IMR-90 (cell line): ENCODE results near the gene HEATR3. TPM values are rescaled to one million over a fixed set of nuclear protein-coding genes. Genes with fewer than 3 reads are reported as not detected.

Source experiments
- ATAC-seq: fragments of 200-7000 bp; cut with Tn5 transposase; 2 replicates; pipeline ENCODE4 v1.9.1; 2020; ENCODE audit warnings: low read depth, mild to moderate bottlenecking, moderate library complexity
- BruUV-seq: library from RNA; stranded (reverse); fragments of 400-500 nt; replicated peaks from 2 replicates; lab custom pipeline; 2021; lab: Mats Ljungman, UMichigan
- CTCF ChIA-PET: fragments of 300-600 bp; formaldehyde crosslinking; extraction: SDS; loops from one replicate; lab custom pipeline; 2021; ENCODE audit warnings: antibody characterized with exemption; lab: Yijun Ruan, JAX
- POLR2A ChIA-PET: fragments of 300-600 bp; sonication (Branson Sonifier 250); formaldehyde crosslinking; loops from one replicate; lab custom pipeline; 2022; ENCODE audit warnings: antibody characterized with exemption; ENCODE audit not compliant: unreplicated experiment; lab: Charles Lee
- DNase-seq: peaks from one replicate; pipeline ENCODE4 v3.0.0; 2013
- H2AFZ ChIP-seq: replicated peaks from 2 replicates; pipeline ENCODE3; 2013; ENCODE audit warnings: low read length, mild to moderate bottlenecking; ENCODE audit not compliant: poor library complexity
- H2AK5ac ChIP-seq: 2 replicates; pipeline ENCODE4 v1.6.1; 2013; ENCODE audit warnings: low read depth, low read length, inconsistent platforms
- H2AK9ac ChIP-seq: replicated peaks from 2 replicates; pipeline ENCODE3; 2013; ENCODE audit warnings: mild to moderate bottlenecking, low read depth, low read length, moderate library complexity; ENCODE audit not compliant: poor library complexity
- H2BK120ac ChIP-seq: 2 replicates; pipeline ENCODE4 v1.6.1; 2013; ENCODE audit warnings: low read depth, low read length, inconsistent platforms
- H2BK15ac ChIP-seq: 3 replicates; pipeline ENCODE4 v1.6.1; 2013; ENCODE audit warnings: low read depth, low read length, inconsistent platforms
- H2BK20ac ChIP-seq: 2 replicates; pipeline ENCODE4 v1.6.1; 2013; ENCODE audit warnings: low read depth, mild to moderate bottlenecking, inconsistent platforms, low read length, moderate library complexity
- H2BK5ac ChIP-seq: 2 replicates; pipeline ENCODE4 v1.6.1; 2013; ENCODE audit warnings: mild to moderate bottlenecking, low read depth, low read length, inconsistent platforms; ENCODE audit not compliant: poor library complexity, severe bottlenecking
- H3K14ac ChIP-seq: replicated peaks from 2 replicates; pipeline ENCODE4 v1.6.1; 2013; ENCODE audit warnings: low read depth, low read length, inconsistent platforms
- H3K18ac ChIP-seq: 2 replicates; pipeline ENCODE4 v1.6.1; 2013; ENCODE audit warnings: low read depth, low read length, control low read depth
- H3K23ac ChIP-seq: 2 replicates; pipeline ENCODE4 v1.6.1; 2013; ENCODE audit warnings: low read depth, low read length, inconsistent platforms
- H3K27ac ChIP-seq: 2 replicates; pipeline ENCODE4 v1.5.1; 2013; ENCODE audit warnings: mild to moderate bottlenecking, control low read depth, low read length; ENCODE audit not compliant: insufficient read depth
- H3K27me3 ChIP-seq: 2 replicates; pipeline ENCODE4 v1.6.1; 2013; ENCODE audit warnings: low read length; ENCODE audit not compliant: control insufficient read depth, insufficient read depth
- H3K36me3 ChIP-seq: 2 replicates; pipeline ENCODE4 v1.6.1; 2013; ENCODE audit warnings: low read length, mixed read lengths; ENCODE audit not compliant: control insufficient read depth, insufficient read depth
- H3K4ac ChIP-seq: 2 replicates; pipeline ENCODE4 v1.6.1; 2013; ENCODE audit warnings: low read depth, low read length, inconsistent platforms
- H3K4me1 ChIP-seq: 2 replicates; pipeline ENCODE4 v1.6.1; 2013; ENCODE audit warnings: low read length, mixed read lengths; ENCODE audit not compliant: control insufficient read depth, insufficient read depth
- H3K4me2 ChIP-seq: 2 replicates; pipeline ENCODE4 v1.6.1; 2013; ENCODE audit warnings: low read depth, mild to moderate bottlenecking, control low read depth, low read length, moderate library complexity
- H3K4me3 ChIP-seq: 2 replicates; pipeline ENCODE4 v1.5.1; 2013; ENCODE audit warnings: low read depth, mild to moderate bottlenecking, control low read depth, low read length, moderate library complexity; ENCODE audit not compliant: insufficient read depth
- H3K56ac ChIP-seq: 2 replicates; pipeline ENCODE4 v1.6.1; 2013; ENCODE audit warnings: low read length, inconsistent platforms; ENCODE audit not compliant: insufficient read depth; ENCODE audit errors: extremely low read depth
- H3K79me1 ChIP-seq, 2 experiments: 2 replicates each; pipeline ENCODE4 v1.6.1; 2013; ENCODE audit warnings: low read length in 2 of 2, inconsistent platforms in 1 of 2, low read depth in 1 of 2
- H3K9ac ChIP-seq: 2 replicates; pipeline ENCODE4 v1.6.1; 2013; ENCODE audit warnings: low read depth, low read length, control low read depth
- H3K9me1 ChIP-seq: 2 replicates; pipeline ENCODE4 v1.6.1; 2013; ENCODE audit warnings: low read length, inconsistent platforms; ENCODE audit not compliant: insufficient read depth
- H3K9me3 ChIP-seq: 2 replicates; pipeline ENCODE4 v1.6.1; 2013; ENCODE audit warnings: low read length; ENCODE audit not compliant: control insufficient read depth, insufficient read depth
- H4K20me1 ChIP-seq: 2 replicates; pipeline ENCODE4 v1.6.1; 2013; ENCODE audit warnings: low read length, inconsistent platforms; ENCODE audit not compliant: insufficient read depth
- H4K5ac ChIP-seq: 2 replicates; pipeline ENCODE4 v1.6.1; 2013; ENCODE audit warnings: mild to moderate bottlenecking, low read depth, low read length, control low read depth
- H4K8ac ChIP-seq, 2 experiments: 2 replicates each; pipeline ENCODE4 v1.6.1; 2013; ENCODE audit warnings: low read depth in 2 of 2, low read length in 2 of 2, control low read depth in 1 of 2, inconsistent platforms in 1 of 2
- H4K91ac ChIP-seq: 2 replicates; pipeline ENCODE4 v1.6.1; 2013; ENCODE audit warnings: low read depth, low read length, inconsistent platforms; ENCODE audit not compliant: insufficient read depth
- CEBPB ChIP-seq: IDR thresholded peaks from 2 replicates; pipeline ENCODE4 v1.6.1; 2012; ENCODE audit warnings: low read depth, low read length, improper control_type of control experiment
- CHD1 ChIP-seq: IDR thresholded peaks from 2 replicates; pipeline ENCODE4 v1.6.1; 2012; ENCODE audit warnings: low read depth, low read length, improper control_type of control experiment
- MXI1 ChIP-seq: IDR thresholded peaks from 2 replicates; pipeline ENCODE4 v1.6.1; 2012; ENCODE audit warnings: low read depth, mild to moderate bottlenecking, low read length, moderate library complexity, borderline replicate concordance
- NFE2L2 ChIP-seq: fragments of 150-350 bp; IDR thresholded peaks from 2 replicates; pipeline ENCODE4 v1.6.1; 2016; ENCODE audit warnings: low read depth, mild to moderate bottlenecking, low read length
- POLR2A ChIP-seq: IDR thresholded peaks from 2 replicates; pipeline ENCODE4 v1.6.1; 2012; ENCODE audit warnings: mild to moderate bottlenecking, low read depth, low read length
- RCOR1 ChIP-seq: IDR thresholded peaks from 2 replicates; pipeline ENCODE4 v1.6.1; 2012; ENCODE audit warnings: mild to moderate bottlenecking, low read length, improper control_type of control experiment; ENCODE audit not compliant: insufficient replicate concordance
- RFX5 ChIP-seq: IDR thresholded peaks from 2 replicates; pipeline ENCODE4 v1.8.0; 2012; ENCODE audit warnings: low read depth, mild to moderate bottlenecking, low read length, moderate library complexity
- WGBS, 2 experiments: methylation state at CpG; one replicate each; pipeline versions ENCODE4 v1.1.5 to v1.1.7; 2013; ENCODE audit warnings: missing lambda C conversion rate in 2 of 2; ENCODE audit not compliant: insufficient read length in 1 of 2; ENCODE audit errors: extremely low coverage in 2 of 2; 5-methylcytosine and 5-hydroxymethylcytosine counted together
- dilution Hi-C: fragments of 300-500 bp; cut with HindIII; formaldehyde crosslinking; loops from one replicate; pipeline ENCODE4 v1.14.3; 2018; ENCODE audit warnings: low sequenced_read_pairs; ENCODE audit not compliant: unreplicated experiment
- in situ Hi-C: fragments of 300-500 bp; cut with MboI; formaldehyde crosslinking; loops from 3 replicates; pipeline ENCODE4 v1.14.3; 2019; ENCODE audit warnings: low sequenced_read_pairs, inconsistent platforms, mixed read lengths
- intact Hi-C: fragments of 100-400 bp; cut with micrococcal nuclease; formaldehyde crosslinking; loops from 2 replicates; pipeline ENCODE4 v1.10.0; 2022
- polyA plus RNA-seq, 3 experiments: library from polyadenylated mRNA; depleted of rRNA; stranded (reverse); fragments of >200 nt; gene quantifications; 2 replicates each; pipeline ENCODE4 v1.2.3, GENCODE V29; 2012; ENCODE audit warnings: low replicate concordance in 1 of 3
- total RNA-seq: library from RNA; depleted of rRNA; stranded (reverse); fragments of >200 nt; gene quantifications from 2 replicates; pipeline ENCODE4 v1.2.3, GENCODE V29; 2012

Gene HEATR3
- total and polyA plus RNA-seq, 2 of the 4 experiments (the other 2 are of a cell fraction): 9.4 to 21.1 TPM

- Histone ChIP-seq H3K27ac (no peak overlapping the region), H3K79me1 (peaks cover 0 to 2% of the 10 kb centered on the region in 2 experiments; a peak in 1 of 4 replicates), H2AK5ac (no peak overlapping the region), H3K4me1 (no peaks in the 10 kb centered on the region), H4K8ac (no peak overlapping the region), H3K9me3 (no peaks in the 10 kb centered on the region), H3K4me3 (no peak overlapping the region), H2BK20ac (no peak overlapping the region), H2BK5ac (no peak overlapping the region), H2BK15ac (no peak overlapping the region), H3K9me1 (no peaks in the 10 kb centered on the region), H4K5ac (no peak overlapping the region), H4K91ac (no peak overlapping the region), H3K9ac (no peak overlapping the region), H3K36me3 (peaks cover 28% of the 10 kb centered on the region), H3K4ac (no peak overlapping the region), H2AFZ (no peak overlapping the region), H3K14ac (no peak overlapping the region), H2AK9ac (no peak overlapping the region), H3K23ac (no peak overlapping the region), H3K27me3 (no peaks in the 10 kb centered on the region), H2BK120ac (no peak overlapping the region), H3K18ac (no peak overlapping the region), H3K56ac (no peak overlapping the region), H4K20me1 (no peaks in the 10 kb centered on the region; the same call in 1 of the 2 replicates), H3K4me2 (no peak overlapping the region)
- ATAC-seq: no peak
- WGBS, 2 experiments: 100% methylated on average over 1 of the region's 6 CpGs; no CpG with 5 or more reads in 1 of the 2 experiments
- TF ChIP-seq NFE2L2 (no peak), RFX5 (no peak), MXI1 (no peak), CHD1 (no peak), CEBPB (peak; percentile 59; the same call in 1 of the 2 replicates), RCOR1 (no peak), POLR2A (no peak)
- no TSS peak for BruUV-seq
- intact Hi-C loops: no loop called here
- dilution Hi-C loops: no loop called here
- no peak for DNase-seq
- POLR2A ChIA-PET: no interaction called here
- in situ Hi-C loops: loop anchor here (25.0 kb wide), 1 partner anchor 276 kb away; the partner anchor contains the start of gene BRD7
- CTCF ChIA-PET: no interaction called here
Observed at GRCh38 chr16:50086176-50086575, 20.4 kb downstream of the HEATR3 start.
